NOMO-1 treated with DMSO at 0.1 percent for 48 hours (cell line): ENCODE data around the gene BSN.
A peak's percentile ranks its signal among the peaks of the same experiment; 100 is the strongest.
"Not testable (repeated sequence)": the region's sequence is repeated elsewhere in the genome, so short reads cannot be mapped to it uniquely, and the experiment has no call there.

Experiments
- DNase-seq: peaks from one replicate; lab custom pipeline; 2025; ENCODE audit not compliant: unreplicated experiment; lab: John Stamatoyannopoulos, UW

The BSN gene

DNA sequence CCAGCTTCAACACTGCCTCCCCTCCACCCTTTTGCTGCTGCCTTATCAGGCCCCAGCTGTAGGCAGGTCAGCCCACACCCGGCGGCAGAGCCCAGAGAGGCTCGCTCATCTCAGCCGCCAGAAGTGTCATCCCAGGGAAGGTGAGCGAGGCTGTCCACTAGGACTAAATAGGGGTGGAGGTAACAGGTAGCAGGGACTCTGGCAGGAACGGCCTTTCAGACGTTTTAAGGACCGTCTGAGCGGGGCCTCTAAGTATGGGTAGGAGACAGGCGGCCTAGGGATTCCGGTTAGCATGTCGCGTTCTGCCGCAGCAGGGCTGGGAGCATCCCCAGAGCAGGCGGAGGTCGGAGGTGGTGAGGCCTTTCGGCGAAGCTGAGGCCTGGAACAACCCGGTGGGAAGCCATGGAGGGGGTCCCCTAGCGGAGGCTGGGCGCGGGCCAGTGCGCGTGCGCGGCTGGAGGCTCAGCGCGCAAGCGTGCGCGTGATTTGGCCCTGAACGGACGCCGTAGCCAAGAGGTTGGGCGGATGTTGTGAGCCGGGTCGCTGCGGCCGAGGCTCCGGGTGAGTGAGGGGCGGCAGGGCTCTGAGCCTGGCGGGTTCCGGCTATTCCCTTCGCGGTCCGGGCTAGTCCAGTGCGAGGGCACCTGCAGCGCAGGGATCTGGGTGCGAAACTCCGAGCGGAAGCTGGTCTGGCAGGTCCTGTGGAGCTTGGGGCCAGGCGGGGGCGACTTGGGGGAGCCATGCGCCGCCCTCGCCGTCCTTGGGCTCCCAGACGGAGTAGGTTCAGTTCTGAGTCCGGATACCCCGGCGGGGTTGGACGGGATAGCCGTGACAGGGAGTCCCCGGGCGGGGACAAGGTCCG, 135.0 kb downstream of the BSN start, which contains the start of the genes MST1 and RNF123:
TSS of gene MST1 (minus strand) at position 429 of the 862 bp plus-strand sequence. CDS start 783 bp downstream, outside the sequence.
TSS of gene RNF123 (plus strand) at position 512 of the 862 bp plus-strand sequence. CDS start 1,609 bp downstream, outside the sequence.
- no peak for DNase-seq

DNA sequence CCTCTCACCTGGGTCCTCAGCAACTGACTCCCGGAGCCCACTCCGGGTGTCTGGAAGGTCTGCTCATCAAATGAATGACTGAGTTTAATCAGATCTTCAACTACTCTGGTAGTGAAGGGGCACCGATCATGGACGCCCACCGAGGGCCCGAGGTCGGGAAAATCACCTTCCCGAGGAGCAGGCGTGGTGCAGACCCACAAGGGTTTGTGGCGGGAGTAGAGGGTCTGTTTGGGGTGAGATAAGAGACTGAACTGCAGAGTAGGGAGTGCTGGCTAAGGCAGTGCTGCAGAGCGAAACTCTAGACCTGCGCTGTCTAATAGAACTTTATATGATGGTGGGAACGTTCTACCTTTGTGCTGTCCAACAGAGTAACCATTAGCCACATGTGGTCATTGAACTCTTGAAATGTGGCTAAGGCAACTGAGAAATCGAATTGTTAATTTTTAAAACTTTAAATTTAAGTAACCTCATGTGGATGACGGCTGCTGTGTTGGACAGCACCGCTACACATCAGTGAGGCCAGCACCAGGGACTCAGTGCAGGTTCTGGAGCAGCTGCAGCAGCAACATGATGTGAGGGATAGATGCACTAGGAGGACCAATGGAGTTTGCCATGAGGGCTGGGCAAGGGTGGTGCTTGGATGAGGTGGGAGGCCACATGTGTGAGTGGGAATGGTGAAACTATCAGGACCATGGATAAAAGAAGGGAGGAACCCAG, 135.8 kb downstream of the BSN start:
- DNase-seq: not testable (repeated sequence)

DNA sequence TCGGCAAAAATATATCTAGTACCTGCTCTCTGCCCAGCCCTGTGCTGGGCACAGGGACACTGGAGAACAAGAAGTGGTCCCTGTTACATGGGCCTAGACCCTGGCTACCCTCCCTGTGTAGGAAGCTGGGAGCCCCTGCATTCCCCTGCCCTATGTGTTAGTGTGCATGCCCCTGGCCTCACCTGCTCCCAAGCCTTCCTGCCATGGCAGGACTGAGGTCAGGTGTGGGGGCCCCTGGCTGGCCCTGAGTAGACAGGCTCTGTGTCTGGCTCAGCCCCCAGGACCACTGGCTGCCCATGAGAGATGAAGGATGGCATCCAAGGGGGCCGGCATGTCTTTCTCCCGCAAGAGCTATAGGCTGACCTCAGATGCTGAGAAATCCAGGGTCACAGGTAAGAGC, 136.6 kb downstream of the BSN start:
- DNase-seq: not testable (repeated sequence)

DNA sequence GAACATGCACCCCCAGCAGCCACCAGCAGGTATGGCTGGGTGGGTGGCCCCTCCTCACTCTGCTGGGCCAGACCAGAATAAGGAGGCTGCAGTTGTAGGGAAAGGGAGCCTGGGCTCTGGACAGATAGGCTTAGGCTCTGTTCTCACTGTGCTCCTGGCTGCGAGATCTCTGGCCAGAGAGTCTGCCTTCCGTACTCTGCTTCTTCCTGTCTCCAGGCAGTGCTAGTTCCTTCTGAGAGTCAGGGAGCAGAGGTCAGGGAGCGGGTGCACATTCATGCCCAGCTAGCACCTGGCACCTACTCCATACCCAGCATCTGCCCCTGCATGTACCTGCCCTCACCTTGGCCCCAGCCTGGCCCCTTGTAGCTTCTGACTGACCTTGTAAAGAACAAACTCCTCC, 137.2 kb downstream of the BSN start:
- DNase-seq: not testable (repeated sequence)

DNA sequence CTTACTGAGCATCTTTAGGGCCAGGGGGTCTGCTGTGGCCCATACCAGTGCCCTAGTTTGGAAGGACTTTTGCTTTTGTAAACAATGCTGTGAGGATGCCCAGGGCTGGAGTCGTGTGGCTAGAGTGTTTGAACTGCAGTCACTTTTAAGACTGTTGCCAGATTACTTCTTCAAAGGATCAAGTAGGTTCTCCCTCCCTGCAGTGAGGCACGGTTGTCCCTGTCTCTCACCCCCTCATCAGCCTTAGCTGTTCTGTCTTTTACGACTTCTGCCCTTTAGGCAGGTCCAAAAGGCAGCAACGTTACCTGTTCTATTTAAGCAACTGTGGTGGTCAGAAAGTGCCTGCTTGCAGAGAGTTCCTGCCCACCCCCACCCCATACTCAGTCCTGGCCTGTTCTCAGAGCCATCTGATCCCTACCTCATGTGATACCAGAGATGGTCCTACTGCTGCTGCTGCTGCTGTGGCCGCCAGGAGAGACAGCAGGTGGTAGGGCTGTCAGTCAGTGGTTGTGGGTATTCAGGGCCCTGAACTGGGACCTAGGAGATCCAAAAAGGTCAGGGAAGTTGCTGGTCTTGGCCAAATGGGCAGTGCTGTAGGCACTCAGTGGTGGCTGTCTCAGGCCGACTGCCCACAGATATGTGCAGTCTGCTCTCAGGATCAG, 140.3 kb downstream of the BSN start:
- not testable (repeated sequence) for DNase-seq

DNA sequence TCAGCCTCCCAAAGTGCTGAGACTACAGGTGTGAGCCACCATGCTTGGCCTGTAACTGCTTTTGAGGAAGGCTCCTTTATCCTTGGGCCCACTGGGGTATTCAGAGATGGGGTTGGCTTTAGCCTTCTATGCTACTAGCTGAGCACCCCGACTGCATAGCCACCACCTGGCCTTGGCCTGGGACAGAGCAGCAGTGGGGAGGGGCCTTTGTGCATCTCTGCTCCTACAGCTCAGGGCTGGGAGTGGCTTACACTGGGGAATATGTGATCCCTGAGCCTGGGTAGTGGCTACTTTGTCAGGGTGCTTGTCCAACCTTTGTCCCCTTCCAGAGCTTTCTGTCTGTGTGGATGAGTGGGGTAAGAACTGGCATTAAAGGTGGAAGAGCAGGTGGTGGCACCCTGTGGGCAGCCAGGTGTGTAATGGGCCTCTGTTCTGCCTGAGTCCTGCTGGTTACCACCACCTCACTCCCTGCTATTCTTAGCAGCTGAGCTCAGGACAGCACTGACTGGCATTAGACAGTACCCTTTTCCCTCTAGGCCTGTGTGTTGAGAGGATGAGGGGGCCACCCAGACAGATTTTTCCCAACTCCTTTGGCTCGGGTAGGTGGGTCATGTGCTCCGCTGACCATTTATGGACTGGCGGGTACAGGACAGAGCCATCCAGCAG, 141.2 kb downstream of the BSN start:
- not testable (repeated sequence) for DNase-seq

DNA sequence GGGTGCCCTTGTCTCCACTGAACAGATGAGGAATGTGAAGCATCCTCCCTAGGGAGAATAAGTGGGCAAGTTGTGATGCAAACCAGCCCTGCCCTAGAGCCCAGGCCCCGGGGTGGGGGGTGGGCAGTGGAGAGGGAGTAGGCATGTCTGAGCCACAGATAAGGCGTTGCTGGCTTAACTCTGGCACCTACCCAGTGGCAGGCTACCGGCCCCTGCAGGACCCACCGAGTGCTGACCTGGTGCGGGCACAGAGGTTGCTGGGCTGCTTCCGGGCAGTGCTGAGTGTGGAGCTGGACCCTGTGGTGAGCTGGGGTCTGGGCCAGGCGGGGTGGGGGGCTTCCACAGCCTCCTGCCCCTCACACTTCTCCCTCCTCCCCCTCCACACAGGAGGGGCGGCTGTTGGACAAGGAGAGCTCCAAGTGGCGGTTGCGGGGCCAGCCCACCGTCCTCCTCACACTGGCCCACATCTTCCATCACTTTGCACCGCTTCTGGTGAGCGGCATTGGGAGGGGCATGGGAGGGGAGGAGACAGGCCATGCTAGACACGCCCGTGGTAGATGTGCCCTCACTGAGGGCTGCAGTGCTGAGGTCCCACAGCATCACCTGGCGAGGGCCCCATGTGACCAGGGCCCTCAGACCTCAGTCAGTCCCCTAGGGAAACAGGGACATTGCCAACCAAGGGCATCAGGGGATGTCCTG, 145.2 kb downstream of the BSN start:
- no peak for DNase-seq

DNA sequence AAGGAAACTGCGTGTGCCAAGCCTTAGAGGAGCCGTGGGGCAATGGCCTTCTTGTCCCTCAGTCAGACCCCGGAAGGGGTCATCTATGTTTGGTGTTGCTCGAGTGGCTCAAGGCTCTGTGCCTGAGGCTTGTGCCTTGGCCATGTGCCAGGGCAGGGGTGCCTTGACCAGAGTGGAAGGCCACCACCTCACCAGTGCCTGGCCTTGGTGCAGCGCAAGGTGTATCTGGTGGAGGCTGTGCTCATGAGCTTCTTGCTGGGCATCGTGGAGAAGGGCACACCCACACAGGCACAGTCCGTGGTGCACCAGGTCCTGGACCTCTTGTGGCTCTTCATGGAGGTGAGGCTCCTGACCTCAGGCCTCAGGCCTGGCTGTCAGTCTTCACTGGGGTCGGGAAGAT, 145.7 kb downstream of the BSN start:
- no peak for DNase-seq

DNA sequence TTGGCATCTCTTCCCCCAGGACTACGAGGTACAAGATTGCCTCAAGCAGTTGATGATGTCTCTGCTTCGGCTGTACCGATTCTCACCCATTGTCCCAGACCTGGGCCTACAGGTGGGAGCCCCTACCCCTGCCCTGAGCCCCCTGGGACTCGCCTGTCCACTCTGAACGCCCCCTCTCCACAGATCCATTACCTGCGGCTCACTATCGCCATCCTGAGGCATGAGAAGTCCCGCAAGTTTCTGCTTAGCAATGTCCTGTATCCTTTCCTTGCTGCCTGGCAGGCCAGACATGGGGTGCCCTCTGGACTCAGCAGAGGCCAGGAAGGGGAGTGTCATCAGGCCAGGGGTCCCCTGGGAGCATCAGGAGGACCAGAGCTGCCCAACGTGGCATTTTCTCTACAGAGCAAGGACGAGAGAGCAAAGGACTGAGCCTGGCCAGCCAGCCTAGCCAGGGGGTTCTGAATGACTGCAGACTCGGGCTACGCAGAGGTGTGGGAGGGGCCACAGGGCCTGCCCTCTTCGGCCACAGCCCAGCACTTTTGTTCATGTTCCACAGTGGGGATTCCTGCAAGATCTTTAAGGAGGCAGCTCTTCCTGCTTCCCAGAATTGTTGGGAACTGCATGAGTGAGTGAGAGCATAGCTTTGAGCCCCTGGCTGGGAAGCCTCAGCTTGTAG, 146.3 kb downstream of the BSN start:
- DNase-seq: no peak

DNA sequence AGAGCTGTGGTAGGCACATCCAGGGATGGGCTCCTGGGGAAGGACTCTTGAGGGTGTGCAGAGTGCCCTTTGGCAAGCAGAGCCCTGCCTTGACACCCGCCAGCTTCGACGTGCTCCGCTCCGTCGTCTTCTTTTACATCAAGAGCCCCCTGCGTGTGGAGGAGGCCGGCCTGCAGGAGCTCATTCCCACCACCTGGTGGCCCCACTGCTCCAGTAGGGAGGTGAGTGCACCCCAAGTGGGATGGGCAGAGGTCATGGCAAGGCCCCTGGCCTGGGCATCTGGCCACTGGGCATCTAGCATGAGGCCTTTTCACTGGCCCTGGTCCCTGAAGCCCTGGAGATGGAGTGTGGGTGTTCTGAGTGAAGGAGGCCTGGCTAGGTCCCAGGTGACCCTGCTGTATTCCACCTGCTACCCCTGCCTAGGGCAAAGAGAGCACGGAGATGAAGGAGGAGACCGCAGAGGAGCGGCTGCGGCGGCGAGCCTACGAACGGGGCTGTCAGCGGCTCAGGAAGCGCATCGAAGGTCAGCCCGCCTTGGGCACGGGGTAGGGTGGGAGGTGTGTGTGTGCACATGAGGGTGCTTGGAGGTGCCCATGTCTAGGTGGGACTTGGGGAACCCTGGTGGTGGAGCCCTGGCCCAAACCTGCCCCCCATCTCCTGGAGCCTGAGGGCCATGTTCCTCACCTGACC, 147.3 kb downstream of the BSN start:
- no peak for DNase-seq

DNA sequence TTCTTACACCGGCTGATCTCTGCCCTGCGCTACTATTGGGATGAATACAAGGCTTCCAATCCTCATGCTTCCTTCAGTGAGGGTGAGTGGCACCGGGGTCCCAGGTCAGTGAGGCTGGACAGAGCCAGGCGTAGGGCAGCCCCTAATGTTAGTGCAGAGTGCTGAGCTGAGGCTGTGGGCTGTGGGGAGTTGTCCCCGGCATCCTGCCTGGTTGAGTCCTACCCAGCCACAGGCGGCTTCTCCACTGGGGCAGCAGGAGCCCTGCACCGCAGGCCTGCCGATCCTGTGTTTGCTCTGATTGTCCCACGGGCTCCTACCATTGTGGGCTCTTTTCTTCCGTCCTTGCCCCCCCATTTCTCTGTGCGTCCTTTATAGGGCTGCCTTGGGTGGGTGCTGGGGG, 148.4 kb downstream of the BSN start:
- DNase-seq: no peak

DNA sequence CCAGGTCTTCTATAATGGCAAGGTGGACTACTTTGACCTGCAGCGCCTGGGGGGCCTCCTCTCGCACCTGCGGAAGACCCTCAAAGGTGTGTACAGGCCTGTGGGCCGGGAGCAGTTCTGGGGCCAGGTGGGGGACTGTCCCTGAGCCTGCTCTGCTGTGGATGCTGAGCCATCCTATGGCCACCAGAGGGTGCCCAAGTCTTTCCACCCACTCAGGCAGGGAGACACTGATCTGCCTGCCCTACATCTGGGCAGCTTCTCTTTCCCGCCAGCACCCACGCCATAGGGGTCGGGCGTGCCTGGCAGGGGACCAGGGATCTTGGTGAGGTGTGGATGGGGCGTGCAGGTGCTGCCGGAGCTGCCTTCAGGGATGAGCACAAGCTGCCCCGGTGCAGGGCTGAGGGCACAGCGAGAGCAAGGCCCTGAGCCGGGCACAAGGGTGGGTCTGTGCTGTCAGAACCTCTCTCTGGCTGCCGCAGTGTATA, 149.2 kb downstream of the BSN start:
- peak; percentile 44 for DNase-seq

DNA sequence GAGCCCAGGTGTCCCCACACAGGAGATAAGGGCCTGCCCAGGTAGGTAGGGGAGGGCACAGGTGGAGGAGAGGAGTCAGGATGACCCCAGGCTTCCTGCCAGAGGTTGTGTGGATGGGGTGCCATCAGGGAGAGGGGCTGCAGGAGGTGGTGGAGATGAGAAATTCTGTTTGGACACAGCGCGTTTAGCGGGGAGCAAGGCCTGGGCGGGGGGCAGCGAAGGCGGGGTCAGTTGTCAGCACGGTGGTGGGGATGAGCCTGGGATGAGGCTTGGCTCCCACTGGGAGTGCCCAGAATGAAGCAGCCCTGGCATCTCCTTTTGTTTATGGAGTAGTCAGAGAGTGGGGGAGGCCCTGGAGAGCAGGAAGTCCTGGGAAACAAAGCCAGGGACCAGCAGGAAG, 149.7 kb downstream of the BSN start:
- no peak for DNase-seq

DNA sequence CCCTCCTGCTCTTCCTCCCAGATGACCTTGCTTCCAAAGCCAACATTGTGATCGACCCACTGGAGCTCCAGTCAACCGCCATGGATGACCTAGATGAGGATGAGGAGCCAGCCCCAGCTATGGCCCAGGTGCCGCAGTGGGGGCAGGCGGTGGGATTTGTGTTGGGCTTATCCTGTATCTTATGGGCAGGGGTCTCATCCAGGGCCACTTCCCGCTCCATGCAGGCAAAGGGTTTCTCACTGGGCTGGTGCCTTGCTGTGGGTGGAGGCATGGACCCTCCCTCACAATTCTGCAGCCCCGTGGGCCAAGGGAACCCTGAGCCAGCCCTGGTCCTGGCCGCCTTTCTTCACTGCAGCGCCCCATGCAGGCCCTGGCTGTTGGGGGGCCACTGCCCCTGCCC, 150.4 kb downstream of the BSN start:
- no peak for DNase-seq

DNA sequence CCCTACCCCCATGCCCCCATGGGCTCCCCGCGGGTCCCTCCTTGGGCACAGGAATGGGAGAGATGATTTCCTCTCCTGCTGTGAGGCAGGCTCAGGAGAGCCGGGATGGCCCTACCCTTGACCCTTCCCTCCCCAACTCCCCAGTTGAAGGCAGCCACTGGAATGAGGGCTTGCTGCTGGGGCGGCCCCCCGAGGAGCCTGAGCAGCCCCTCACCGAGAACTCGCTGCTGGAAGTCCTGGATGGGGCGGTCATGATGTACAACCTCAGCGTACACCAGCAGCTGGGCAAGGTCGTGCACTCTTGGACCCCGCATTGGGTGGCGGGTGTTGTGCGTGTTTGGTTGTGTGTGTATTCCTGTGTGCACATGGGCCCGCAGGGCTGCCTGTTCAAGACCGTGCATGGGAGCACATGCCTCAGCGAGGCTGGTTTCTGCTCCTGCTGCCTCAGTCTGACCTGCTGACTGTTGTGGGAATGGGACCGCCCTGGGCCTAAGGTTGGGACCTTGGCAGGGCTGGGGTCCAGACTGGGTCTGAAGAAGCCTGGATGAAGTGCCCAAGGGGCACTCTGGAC, 151.2 kb downstream of the BSN start:
- no peak for DNase-seq

DNA sequence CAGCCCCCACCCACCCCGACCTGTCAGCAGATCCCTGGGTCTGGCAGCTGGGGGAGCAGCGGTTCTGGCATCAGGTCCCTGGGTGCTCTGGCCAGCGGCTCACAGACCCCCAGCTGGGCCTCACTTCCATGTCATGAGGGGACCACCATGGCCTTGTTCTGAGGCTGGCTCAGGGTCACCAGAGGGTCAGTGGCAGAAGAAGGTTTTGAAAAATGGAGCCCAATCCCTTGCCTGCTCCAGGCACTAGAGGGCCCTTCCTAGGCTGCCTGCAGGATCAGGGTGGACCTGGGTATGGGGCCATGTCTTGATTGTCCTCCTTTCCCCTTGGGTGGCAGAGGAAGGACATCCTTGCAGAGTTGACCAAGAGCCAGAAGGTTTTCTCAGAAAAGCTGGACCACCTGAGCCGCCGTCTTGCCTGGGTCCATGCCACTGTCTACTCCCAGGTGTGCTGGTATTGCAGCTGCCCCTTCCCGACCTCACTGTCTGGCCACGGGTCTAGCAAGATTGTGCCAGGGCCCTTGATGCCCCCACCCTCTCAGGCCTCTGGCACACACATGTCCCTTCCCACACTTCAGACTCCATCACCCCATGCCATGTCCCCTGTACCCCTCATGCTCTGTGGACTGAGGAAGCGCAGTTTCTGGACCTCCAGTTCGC, 152.3 kb downstream of the BSN start:
- no peak for DNase-seq

DNA sequence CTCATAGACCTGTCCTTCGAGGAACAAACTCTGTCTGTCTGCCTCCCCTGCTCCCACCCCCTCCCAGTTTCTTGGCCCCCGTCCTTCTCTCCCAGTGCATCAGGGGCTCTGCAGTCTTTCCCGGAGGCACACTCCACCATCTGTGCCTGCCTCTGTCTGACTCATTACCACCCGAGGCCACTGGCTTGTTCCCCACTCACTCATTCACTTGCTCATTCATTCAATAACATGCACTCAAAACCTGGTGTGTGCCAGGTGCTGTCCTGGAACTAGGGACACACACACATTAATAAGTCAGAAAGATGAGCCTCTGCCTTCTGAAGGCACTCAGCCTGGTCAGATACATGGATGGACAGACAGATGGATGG, 152.8 kb downstream of the BSN start:
- no peak for DNase-seq

DNA sequence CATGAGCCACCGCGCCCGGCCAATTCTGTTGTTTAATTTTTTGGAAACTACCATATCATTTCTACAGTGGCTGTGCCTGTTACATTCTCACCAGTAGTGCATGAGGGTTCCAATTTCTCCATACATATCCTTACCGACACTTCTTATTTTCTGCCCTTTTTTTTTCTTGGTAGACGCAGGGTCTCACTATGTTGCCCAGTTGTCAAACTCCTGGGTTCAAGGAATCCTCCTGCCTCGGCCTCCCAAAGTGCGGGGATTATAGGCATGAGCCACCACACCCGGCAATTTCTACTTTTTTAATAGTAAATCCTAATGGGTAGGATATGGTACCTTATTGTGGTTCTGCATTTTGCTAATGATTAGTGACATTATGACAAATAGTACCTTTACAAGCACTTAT, 155.6 kb downstream of the BSN start:
- no peak for DNase-seq
